Head of caudate nucleus (tissue), 42 donors: ENCODE data around the gene CACNG8.

Experiments used
- DNase-seq, 42 donors: peaks; one replicate each; pipeline versions ENCODE4 v3.0.0 to v3.0.0-alpha.2; 2020 to 2021; ENCODE audit warnings: mixed read lengths in 7 of 42
- intact Hi-C: fragments of 100-400 bp; cut with DNase I; formaldehyde crosslinking; loops from one replicate; pipeline ENCODE4 v1.15.0; 2022

The CACNG8 gene

GRCh38 chr19:53960187-53960586 lies 2.5 kb upstream of the CACNG8 start:
- intact Hi-C loops, result no loop called here
- no peak for DNase-seq

GRCh38 chr19:53960886-53961285 lies 1.9 kb upstream of the CACNG8 start:
- DNase-seq, result no peak
- intact Hi-C loops, result no loop called here

- DNase-seq, result no peak
- intact Hi-C loops, result no loop called here
Observed at GRCh38 chr19:53961523-53962356, 997 bp upstream of the CACNG8 start.

- intact Hi-C loops, result no loop called here
- no peak for DNase-seq
Observed at GRCh38 chr19:53965091-53965490, 2.4 kb downstream of the CACNG8 start.

- DNase-seq, result no peak
- intact Hi-C loops, result no loop called here
Observed at GRCh38 chr19:53966931-53967330, 4.2 kb downstream of the CACNG8 start.

- DNase-seq, result no peak
- intact Hi-C loops, result no loop called here
Observed at GRCh38 chr19:53969366-53969765, 6.6 kb downstream of the CACNG8 start.

GRCh38 chr19:53971673-53972072 lies 8.9 kb downstream of the CACNG8 start:
- intact Hi-C loops, result no loop called here
- no peak for DNase-seq

GRCh38 chr19:53977429-53977990 lies 14.8 kb downstream of the CACNG8 start:
- peak; percentile 61 to 95 (median 87) for DNase-seq
- intact Hi-C loops, result loop anchor here (2.0 kb wide), 1 partner anchor 69 kb away; the partner anchor contains the start of gene CACNG7

- DNase-seq, result peak; percentile 71 to 96 (median 90)
- intact Hi-C loops, result loop anchor here (2.0 kb wide), 1 partner anchor 69 kb away; the partner anchor contains the start of gene CACNG7
Observed at GRCh38 chr19:53977991-53978731, 15.4 kb downstream of the CACNG8 start.

- intact Hi-C loops, result no loop called here
- no peak for DNase-seq
Observed at GRCh38 chr19:53978975-53979801, 16.5 kb downstream of the CACNG8 start.

- DNase-seq, result no peak
- intact Hi-C loops, result no loop called here
Observed at GRCh38 chr19:53980539-53981375, 18.0 kb downstream of the CACNG8 start.

GRCh38 chr19:53981376-53981951 lies 18.7 kb downstream of the CACNG8 start:
- no peak for DNase-seq
- intact Hi-C loops, result no loop called here

- intact Hi-C loops, result no loop called here
- no peak for DNase-seq
Observed at GRCh38 chr19:53982001-53982451, 19.3 kb downstream of the CACNG8 start.

GRCh38 chr19:53982611-53983010 lies 19.9 kb downstream of the CACNG8 start:
- intact Hi-C loops, result no loop called here
- peak in 1 of 42 donors; percentile 46 for DNase-seq

- peak in 2 of 42 donors; percentile 18 to 27 for DNase-seq
- intact Hi-C loops, result no loop called here
Observed at GRCh38 chr19:53983457-53984289, 20.9 kb downstream of the CACNG8 start.

GRCh38 chr19:53985863-53986262 lies 23.1 kb downstream of the CACNG8 start:
- DNase-seq, result no peak
- intact Hi-C loops, result no loop called here

GRCh38 chr19:53988981-53989380 lies 26.2 kb downstream of the CACNG8 start:
- no peak for DNase-seq
- intact Hi-C loops, result no loop called here
